HG02678 (cell line): ENCODE results near the gene DGLUCY.
"Not testable (repeated sequence)": the region's sequence is repeated elsewhere in the genome, so short reads cannot be mapped to it uniquely, and the experiment has no call there.

ENCODE experiments used
- ATAC-seq: cut with Tn5 transposase; IDR thresholded peaks from one replicate; pipeline ENCODE4 v1.9.1; 2021; ENCODE audit warnings: mild to moderate bottlenecking, moderate library complexity; ENCODE audit not compliant: unreplicated experiment

The DGLUCY gene

DNA sequence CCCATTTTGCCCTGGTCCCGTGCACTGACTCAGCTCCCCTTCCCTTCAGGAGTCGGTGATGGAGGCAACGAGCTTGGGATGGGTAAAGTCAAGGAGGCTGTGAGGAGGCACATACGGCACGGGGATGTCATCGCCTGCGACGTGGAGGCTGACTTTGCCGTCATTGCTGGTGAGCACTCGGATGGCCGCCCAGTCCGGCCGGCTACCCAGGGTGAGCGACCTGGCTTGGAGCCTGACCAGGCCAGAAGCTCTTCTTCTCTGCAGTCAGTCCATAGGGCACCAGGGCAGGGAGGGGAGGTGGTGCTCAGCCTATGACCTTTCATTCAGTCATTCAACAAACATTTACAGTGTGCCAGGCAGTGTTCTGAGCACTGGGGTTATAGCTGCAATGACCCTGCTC lies 90.8 kb downstream of the DGLUCY start:
- ATAC-seq: no peak

- ATAC-seq: no peak
Observed at GRCh38 chr14:91205459-91205858, 91.6 kb downstream of the DGLUCY start.

GRCh38 chr14:91207008-91207407 lies 93.1 kb downstream of the DGLUCY start:
- ATAC-seq: no peak

GRCh38 chr14:91211017-91211416 lies 97.1 kb downstream of the DGLUCY start:
- ATAC-seq: no peak

DNA sequence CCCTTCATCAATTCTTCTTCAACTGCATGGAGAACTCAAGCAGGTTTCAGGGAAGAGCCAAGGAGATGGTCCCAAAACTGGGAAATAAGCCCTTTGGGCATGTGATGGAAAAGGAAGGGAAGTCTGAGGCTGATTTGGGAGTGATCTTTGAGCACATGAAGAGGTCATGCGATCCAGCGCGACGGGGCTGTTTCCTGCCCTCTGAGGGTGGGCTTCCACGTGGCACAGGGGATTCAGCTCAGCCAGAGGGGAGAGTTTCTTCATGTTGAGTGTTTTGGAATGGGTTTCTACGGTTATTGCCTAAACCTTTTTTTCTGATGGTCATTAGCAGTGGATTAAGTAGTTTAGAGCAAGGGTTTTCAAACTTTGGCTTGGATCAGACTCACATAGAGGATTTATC lies 100.4 kb downstream of the DGLUCY start:
- no peak for ATAC-seq

DNA sequence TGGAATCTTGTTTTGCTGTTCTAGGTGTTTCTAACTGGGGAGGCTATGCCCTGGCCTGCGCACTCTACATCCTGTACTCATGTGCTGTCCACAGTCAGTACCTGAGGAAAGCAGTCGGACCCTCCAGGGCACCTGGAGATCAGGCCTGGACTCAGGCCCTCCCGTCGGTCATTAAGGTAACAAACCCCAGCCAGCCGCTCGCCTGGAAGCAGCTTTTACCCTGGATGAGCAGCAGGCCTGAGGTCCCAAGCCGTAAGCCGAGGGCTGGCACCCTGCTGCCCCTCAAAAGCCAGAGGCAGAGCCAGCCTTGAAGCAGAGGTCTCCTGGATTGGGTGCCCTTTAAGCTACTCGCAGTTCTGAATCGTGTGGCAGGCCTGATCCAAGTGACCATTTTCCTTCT lies 101.5 kb downstream of the DGLUCY start:
- ATAC-seq: no peak

- no peak for ATAC-seq
Observed at GRCh38 chr14:91216731-91217226, 102.9 kb downstream of the DGLUCY start.

- no peak for ATAC-seq
Observed at GRCh38 chr14:91218014-91218413, 104.1 kb downstream of the DGLUCY start.

- ATAC-seq: no peak
Observed at GRCh38 chr14:91219517-91220389, 105.9 kb downstream of the DGLUCY start.

DNA sequence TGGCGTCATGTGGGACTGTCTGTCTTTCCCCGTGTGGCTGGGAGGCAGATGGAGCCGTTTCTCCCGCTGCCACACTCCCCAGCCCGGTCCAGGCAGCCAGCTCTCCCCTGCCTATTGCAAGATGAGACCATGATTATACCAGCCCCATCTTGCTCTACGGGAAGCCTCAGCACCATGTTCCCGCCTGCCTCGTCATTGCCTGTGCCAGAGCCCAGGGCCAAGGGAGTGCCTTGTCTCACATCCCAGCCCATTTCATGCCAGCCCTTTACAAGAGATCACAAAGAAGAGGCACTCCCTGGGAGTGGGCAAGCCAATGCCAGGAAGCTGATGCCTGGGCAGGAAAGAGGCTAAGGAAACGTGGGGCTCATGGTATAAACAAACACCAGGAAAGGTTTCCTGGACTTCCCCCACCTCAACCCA lies 106.7 kb downstream of the DGLUCY start:
- no peak for ATAC-seq

DNA sequence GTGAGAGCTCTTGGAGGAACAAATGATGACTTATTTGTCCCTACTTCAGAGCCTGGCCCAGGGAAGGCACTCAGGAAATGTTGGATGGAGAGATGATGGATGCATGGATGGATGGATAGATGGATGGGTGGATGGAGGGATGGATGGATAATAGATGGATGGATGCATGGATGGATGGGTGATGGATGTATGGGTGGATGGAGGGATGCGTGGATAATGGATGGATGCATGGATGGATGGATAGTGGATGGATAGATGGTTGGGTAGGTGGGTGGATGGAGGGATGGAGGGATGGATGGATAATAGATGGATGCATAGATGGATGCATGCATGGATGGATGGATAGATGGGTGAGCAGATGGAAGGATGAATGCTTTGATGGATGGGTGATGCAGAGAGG lies 107.4 kb downstream of the DGLUCY start:
- ATAC-seq: no peak

GRCh38 chr14:91223028-91223783 lies 109.3 kb downstream of the DGLUCY start:
- no peak for ATAC-seq

DNA sequence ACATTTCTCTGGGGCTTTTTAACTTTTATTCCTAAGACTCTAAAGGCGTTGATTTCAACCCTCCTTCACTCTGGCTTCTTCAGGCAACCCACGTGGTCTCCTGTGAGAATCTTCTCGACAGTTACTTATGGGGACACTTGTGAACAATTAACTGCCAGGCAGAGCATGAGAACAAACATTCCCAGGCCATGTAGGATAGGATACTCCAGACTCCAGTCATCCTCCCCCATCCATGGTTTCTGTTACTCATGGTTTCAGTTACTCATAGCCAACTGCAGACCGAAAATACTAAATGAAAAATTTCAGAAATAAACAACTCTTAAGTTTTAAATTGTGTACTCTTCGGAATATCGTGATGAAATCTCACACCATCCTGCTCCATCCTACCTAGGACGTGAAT lies 111.2 kb downstream of the DGLUCY start:
- ATAC-seq: no peak

DNA sequence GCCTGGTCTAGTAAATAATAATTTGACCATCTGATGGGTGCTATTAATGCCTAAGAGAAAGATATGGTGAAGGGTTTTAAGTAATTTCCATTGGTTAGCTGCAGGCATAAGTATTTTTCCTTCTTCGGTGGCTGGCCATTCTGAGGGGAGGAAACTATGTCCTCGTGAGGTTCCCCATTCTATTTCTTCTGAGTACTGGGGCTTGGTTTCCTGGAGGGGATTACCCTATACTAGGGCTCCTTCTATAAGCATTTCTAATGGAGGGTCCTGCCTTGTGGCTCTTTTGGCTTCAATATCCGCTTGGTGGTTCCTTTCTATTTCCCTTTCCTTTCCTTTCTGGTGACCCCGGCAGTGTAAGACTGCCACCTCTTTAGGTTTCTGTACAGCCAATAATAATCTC lies 112.5 kb downstream of the DGLUCY start:
- ATAC-seq: not testable (repeated sequence)

GRCh38 chr14:91227183-91227628 lies 113.3 kb downstream of the DGLUCY start:
- no peak for ATAC-seq

- peak; percentile 82 for ATAC-seq
Observed at GRCh38 chr14:91228112-91229004, 114.5 kb downstream of the DGLUCY start.

GRCh38 chr14:91229005-91229382 lies 115.1 kb downstream of the DGLUCY start:
- no peak for ATAC-seq

DNA sequence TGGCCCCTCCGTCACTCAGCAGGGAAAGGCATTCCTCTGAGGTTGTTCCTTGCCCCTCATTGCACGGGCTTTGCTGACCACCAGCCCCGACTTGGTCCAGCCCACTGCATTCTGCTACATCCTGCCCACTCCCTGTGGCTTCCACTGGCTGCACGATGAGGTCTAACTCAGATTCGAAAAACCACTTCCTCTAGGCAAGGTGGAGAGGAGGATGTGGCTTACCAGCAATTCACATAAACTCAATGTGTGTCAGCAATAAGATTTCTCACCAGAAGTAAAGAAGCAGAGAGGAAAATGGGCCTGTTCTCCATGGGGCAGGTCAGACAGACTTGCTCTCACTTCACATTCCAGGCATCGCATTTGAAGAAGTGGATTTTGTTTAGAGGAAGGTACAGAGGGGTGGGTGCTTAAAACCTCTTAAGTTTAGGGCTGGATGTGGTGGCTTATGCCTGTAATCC lies 115.9 kb downstream of the DGLUCY start:
- ATAC-seq: peak; percentile 75

DNA sequence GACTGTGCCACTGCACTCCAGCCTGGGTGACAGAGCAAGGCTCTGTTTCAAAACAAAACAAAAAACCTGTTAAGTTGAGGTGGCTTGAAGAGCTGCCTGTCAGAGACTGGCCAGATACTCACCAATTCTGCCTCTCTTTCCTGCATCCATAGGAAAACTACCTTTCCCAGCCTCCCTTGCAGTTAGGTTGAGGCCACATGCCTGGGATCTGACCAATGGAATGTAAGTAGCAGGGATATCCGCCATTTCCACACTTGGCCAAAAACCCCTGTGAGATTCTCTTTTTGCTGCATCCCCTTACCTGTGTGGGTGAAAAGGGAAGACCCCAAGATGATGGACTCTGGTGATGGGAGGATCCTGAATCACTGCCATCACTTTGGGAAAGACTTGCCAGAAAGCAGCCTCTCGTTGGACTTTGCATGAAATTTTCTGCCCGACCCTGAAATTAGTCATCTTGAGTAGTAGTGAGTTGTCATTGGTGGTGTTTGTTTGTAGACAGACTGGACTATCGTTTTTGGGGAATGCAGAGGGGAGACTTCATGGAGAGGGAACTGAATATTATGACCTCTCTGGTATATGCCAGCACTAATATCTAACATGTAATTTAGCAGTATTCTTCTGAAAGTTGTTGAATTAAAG lies 116.6 kb downstream of the DGLUCY start:
- no peak for ATAC-seq

- ATAC-seq: no peak
Observed at GRCh38 chr14:91231446-91231845, 117.6 kb downstream of the DGLUCY start.
